ENCODE results near the gene CDHR5. TPM values are rescaled to one million over a fixed set of nuclear protein-coding genes. Genes with fewer than 3 reads are reported as not detected.

Gene CDHR5
- total and polyA plus RNA-seq, 2 of the 4 experiments (the other 2 are of a cell fraction): not detected

DNA sequence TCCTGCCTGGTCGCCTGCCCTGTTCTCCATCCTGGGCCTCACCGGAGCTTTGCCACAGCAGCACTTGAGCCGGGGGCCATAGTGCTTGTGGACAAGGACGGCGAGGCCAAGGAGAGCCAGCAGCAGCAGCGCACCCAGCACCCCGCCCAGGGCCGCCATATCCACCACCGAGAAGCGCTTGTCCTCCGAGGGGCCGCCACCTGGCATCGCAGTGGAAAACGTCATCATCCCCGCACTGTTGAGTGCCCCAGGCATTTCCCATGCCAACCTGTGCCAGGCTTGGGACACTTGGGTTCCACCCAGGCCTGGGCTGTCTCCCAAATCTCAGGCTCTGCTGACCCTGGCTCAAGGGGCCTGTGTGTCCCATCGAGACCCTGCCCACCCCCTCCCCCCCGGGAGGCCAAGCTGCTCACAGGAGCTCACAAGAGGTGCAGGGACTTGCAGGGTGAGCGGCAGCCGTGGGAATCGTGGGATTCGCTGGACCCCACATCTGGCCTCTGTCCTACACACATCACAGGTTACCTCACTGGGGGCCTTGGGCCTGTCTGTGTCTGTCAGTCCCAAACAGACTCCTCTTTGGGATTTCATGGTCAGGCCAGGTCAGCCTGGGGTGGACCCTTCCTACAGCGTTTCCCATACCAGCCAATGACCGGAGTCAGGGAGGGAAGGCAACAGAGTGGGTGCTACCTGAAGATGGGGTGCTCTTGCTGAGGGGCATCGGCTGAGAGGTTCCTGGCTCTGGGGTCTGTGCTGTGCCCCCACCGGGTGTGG is 6.7 kb downstream of the CDHR5 start:
- Histone ChIP-seq H3K4me1 (ENCODE audit: control insufficient read depth, insufficient read depth, low read length) (peaks cover 4% of the 10 kb centered on the region; the same call in 1 of the 2 replicates), H4K5ac (ENCODE audit: low read depth, low read length) (no peak overlapping the region), H3K18ac (ENCODE audit: low read depth, low read length) (no peak overlapping the region), H4K91ac (ENCODE audit: insufficient read depth, low read depth, low read length) (no peak overlapping the region), H3K27me3 (ENCODE audit: control insufficient read depth, insufficient read depth, low read length) (no peaks in the 10 kb centered on the region), H4K8ac (ENCODE audit: low read depth in 2 of 2, low read length in 2 of 2) (no peak overlapping the region), H3K14ac (replicated peaks; ENCODE audit: low read depth, low read length) (no peak overlapping the region), H3K27ac (ENCODE audit: insufficient read depth, low read length) (no peak overlapping the region), H2BK120ac (ENCODE audit: low read depth, low read length) (no peak overlapping the region), H3K56ac (ENCODE audit: extremely low read depth, insufficient read depth, low read length) (no peak overlapping the region), H3K4me2 (ENCODE audit: low read depth, low read length) (no peak overlapping the region), H2BK5ac (ENCODE audit: low read depth, low read length, poor library complexity, severe bottlenecking) (no peak overlapping the region), H3K23ac (ENCODE audit: low read depth, low read length) (no peak overlapping the region), H2AFZ (replicated peaks; ENCODE audit: low read length, poor library complexity) (no peak overlapping the region), H2BK20ac (ENCODE audit: low read depth, low read length) (no peak overlapping the region), H3K9me1 (ENCODE audit: insufficient read depth, low read length) (0 out of 2 replicates have a peak, but pooled peaks cover 3% of the 10 kb centered on the region), H2AK9ac (replicated peaks; ENCODE audit: low read depth, low read length, poor library complexity) (no peak overlapping the region), H3K4ac (ENCODE audit: low read depth, low read length) (no peak overlapping the region), H2BK15ac (ENCODE audit: low read depth, low read length) (no peak overlapping the region), H3K9me3 (ENCODE audit: control insufficient read depth, insufficient read depth, low read length) (no peaks in the 10 kb centered on the region), H2AK5ac (ENCODE audit: low read depth, low read length) (no peak overlapping the region), H3K9ac (ENCODE audit: low read depth, low read length) (no peak overlapping the region), H3K36me3 (ENCODE audit: control insufficient read depth, insufficient read depth, low read length) (peaks cover 12% of the 10 kb centered on the region), H3K79me1 (ENCODE audit: low read depth in 1 of 2, low read length in 2 of 2) (peaks cover 2 to 28% of the 10 kb centered on the region in 2 experiments; a peak in 3 of 4 replicates), H3K4me3 (ENCODE audit: insufficient read depth, low read depth, low read length) (no peak overlapping the region), H4K20me1 (ENCODE audit: insufficient read depth, low read length) (peaks cover 18% of the 10 kb centered on the region)
- DNase-seq (no peak), ATAC-seq (ENCODE audit: low read depth) (no peak)
- WGBS, 2 experiments (ENCODE audit: extremely low coverage in 2 of 2, insufficient read length in 1 of 2): 96% methylated on average over 17 of the region's 25 CpGs; no CpG with 5 or more reads in 1 of the 2 experiments
- CTCF ChIA-PET: no interaction called here
- no peak for TF ChIP-seq RAD21 (IDR thresholded peaks at IDR 0.05; ENCODE audit: low read length)
- TF ChIP-seq, protein P1, sequence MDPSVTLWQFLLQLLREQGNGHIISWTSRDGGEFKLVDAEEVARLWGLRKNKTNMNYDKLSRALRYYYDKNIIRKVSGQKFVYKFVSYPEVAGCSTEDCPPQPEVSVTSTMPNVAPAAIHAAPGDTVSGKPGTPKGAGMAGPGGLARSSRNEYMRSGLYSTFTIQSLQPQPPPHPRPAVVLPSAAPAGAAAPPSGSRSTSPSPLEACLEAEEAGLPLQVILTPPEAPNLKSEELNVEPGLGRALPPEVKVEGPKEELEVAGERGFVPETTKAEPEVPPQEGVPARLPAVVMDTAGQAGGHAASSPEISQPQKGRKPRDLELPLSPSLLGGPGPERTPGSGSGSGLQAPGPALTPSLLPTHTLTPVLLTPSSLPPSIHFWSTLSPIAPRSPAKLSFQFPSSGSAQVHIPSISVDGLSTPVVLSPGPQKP (IDR thresholded peaks at IDR 0.05; ENCODE audit: borderline replicate concordance, low read depth, low read length): no peak
- no peak for TF ChIP-seq CHD1 (IDR thresholded peaks at IDR 0.05; ENCODE audit: low read depth, low read length)
- TF ChIP-seq SMC3 (IDR thresholded peaks at IDR 0.05; ENCODE audit: low read depth, low read length): no peak
- TF ChIP-seq POLR2A (IDR thresholded peaks at IDR 0.05; ENCODE audit: low read depth, low read length): no peak
- no peak for TF ChIP-seq BHLHE40 (IDR thresholded peaks at IDR 0.05; ENCODE audit: low read depth, low read length)
- no peak for TF ChIP-seq NFE2L2 (IDR thresholded peaks at IDR 0.05; ENCODE audit: low read depth, low read length)
- in situ Hi-C loops (cut with MboI; ENCODE audit: low sequenced_read_pairs) (no loop called here), intact Hi-C loops (cut with micrococcal nuclease) (no loop called here), dilution Hi-C loops (cut with HindIII; ENCODE audit: low sequenced_read_pairs, unreplicated experiment) (no loop called here)
- POLR2A ChIA-PET (ENCODE audit: unreplicated experiment): no interaction called here
- BruUV-seq (replicated peaks): no TSS peak

All from IMR-90 (cell line).